Activated naive CD4-positive, alpha-beta T cell treated with anti-CD3 and anti-CD28 coated beads, Interleukin-2, amount 50 U/mL, for 24 hours (primary cell): Measurements from ENCODE around the gene GOLM1.
A peak's percentile ranks its signal among the peaks of the same experiment; 100 is the strongest.
"Not testable (repeated sequence)": the region's sequence is repeated elsewhere in the genome, so short reads cannot be mapped to it uniquely, and the experiment has no call there.

Experiments
- H3K27ac Mint-ChIP-seq: one replicate; pipeline ENCODE4 v1.8.0; 2021; ENCODE audit warnings: mild to moderate bottlenecking, mixed read lengths
- H3K27me3 Mint-ChIP-seq: one replicate; pipeline ENCODE4 v1.8.0; 2021; ENCODE audit warnings: mixed read lengths
- H3K36me3 Mint-ChIP-seq: one replicate; pipeline ENCODE4 v1.8.0; 2021; ENCODE audit warnings: mixed read lengths
- H3K4me1 Mint-ChIP-seq: one replicate; pipeline ENCODE4 v1.8.0; 2021; ENCODE audit warnings: mixed read lengths
- H3K4me3 Mint-ChIP-seq: one replicate; pipeline ENCODE4 v1.8.0; 2021; ENCODE audit warnings: mild to moderate bottlenecking, mixed read lengths
- H3K9me3 Mint-ChIP-seq: one replicate; pipeline ENCODE4 v1.8.0; 2021; ENCODE audit warnings: mixed read lengths

Gene GOLM1, protein sequence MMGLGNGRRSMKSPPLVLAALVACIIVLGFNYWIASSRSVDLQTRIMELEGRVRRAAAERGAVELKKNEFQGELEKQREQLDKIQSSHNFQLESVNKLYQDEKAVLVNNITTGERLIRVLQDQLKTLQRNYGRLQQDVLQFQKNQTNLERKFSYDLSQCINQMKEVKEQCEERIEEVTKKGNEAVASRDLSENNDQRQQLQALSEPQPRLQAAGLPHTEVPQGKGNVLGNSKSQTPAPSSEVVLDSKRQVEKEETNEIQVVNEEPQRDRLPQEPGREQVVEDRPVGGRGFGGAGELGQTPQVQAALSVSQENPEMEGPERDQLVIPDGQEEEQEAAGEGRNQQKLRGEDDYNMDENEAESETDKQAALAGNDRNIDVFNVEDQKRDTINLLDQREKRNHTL

DNA sequence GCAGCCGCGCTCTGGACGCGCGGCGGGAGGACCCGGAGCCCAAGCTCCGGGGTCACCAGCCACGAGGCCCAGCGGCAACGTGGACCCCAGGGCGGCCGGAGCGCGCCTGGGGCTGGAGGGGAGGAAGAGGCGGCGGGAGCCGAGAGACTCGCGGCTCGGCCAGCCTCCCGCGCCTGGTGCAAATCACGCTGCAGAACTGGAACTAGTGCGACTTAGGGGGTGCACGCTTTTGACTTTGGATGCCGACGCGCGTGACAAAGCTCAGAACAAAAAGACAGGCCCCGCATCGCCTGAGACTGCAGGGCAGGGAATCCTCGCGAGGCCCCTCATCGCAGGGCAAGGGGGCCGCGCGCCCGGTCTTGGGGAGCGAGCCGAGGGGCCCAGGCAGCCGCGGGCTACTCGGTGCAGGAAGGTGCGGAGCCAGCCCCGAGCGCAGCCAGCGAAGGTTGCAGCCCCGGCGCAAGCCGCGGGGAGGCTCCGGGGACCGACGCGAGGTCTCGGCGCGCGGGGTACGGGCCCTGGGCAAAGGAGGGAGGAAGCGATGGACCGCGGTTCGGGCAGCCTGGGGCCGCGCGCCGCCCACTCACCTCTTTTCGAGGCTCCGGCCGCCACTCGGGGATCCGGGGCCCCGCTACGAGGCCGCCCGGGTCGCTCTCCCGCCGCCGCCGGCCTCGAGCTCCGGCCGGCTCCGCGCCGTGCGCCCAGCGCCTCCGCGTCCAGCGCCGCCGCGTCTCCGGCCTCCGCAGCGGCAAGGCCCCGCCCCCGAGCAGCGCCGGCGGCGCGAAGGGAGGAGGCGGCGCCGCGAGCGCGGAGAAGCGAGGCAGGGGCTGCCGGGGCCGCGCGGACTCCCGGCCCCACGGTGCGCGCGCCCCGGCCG lies at the start of gene GOLM1:
TSS of gene GOLM1 (minus strand) at position 735 of the 877 bp plus-strand sequence. CDS start 20,238 bp downstream, outside the sequence.
- no peaks in the 10 kb centered on the region for H3K36me3 Mint-ChIP-seq
- peaks cover 39% of the 10 kb centered on the region for H3K27me3 Mint-ChIP-seq
- H3K4me3 Mint-ChIP-seq, result peak within 1 kb of the TSS; percentile 87
- no peaks in the 10 kb centered on the region for H3K9me3 Mint-ChIP-seq
- H3K4me1 Mint-ChIP-seq, result peaks cover 9% of the 10 kb centered on the region
- H3K27ac Mint-ChIP-seq, result no peak within 1 kb of the TSS

DNA sequence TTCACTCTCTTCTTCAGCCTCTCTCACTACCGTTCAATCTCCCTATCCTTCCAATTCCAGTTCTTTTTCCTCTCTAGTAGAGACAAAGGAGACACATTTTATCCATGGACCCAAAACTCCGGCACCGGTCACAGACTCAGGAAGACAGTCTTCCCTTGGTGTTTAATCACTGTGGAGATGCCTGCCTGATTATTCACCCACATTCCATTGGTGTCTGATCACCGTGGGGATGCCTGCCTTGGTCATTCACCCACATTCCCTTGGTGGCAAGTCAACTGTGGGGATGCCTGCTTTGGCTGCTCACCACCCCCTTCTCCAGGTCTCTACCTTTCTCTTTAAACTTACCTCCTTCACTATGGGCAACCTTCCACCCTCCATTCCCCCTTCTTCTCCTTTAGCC lies 47.3 kb upstream of the GOLM1 start:
- peaks cover 15% of the 10 kb centered on the region for H3K9me3 Mint-ChIP-seq
- H3K4me1 Mint-ChIP-seq, H3K27ac Mint-ChIP-seq: not testable (repeated sequence)

DNA sequence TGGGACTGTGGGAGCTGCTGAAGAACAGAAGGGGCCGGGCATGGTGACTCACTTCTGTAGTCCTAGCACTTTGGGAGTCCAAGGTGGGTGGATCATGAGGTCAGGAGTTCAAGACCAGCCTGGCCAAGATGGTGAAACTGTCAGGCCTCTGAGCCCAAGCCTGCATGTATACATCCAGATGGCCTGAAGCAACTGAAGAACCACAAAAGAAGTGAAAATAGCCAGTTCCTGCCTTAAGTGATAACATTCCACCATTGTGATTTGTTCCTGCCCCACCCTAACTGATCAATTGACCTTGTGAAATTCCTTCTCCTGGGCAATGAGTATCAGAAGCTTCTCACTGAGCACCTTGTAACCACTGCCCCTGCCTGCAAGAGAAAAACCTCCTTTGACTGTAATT lies 46.6 kb upstream of the GOLM1 start:
- not testable (repeated sequence) for H3K4me1 Mint-ChIP-seq, H3K4me3 Mint-ChIP-seq, H3K36me3 Mint-ChIP-seq, H3K27ac Mint-ChIP-seq, H3K27me3 Mint-ChIP-seq
- H3K9me3 Mint-ChIP-seq, result peaks cover 15% of the 10 kb centered on the region

More for the DNA sequence above, 47.3 kb upstream of the GOLM1 start:
- H3K27me3 Mint-ChIP-seq, H3K36me3 Mint-ChIP-seq, H3K4me3 Mint-ChIP-seq: not testable (repeated sequence)

DNA sequence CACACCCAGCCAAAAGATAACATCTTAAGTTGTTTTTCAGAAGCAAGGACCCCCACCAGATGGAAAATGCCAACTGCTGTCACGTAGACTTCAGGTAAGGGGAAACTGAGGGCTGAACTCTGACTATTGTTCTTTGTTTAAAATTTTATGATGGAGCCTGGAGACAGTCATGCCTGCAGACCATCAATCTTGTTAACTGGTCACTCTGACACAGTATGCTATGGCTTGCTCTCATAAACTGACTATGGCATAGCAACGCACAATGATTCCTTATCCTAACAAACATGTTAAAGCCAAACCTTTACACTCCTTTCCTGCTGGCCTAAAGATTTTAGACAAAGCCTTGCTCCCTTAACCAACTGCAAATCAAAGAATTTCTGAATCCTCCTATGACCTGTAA lies 43.6 kb upstream of the GOLM1 start:
- Mint-ChIP-seq H3K4me1 (no peaks in the 10 kb centered on the region), H3K27ac (no peak overlapping the region), H3K9me3 (peaks cover 10% of the 10 kb centered on the region), H3K27me3 (peaks cover 6% of the 10 kb centered on the region), H3K4me3 (no peak overlapping the region), H3K36me3 (no peaks in the 10 kb centered on the region)

DNA sequence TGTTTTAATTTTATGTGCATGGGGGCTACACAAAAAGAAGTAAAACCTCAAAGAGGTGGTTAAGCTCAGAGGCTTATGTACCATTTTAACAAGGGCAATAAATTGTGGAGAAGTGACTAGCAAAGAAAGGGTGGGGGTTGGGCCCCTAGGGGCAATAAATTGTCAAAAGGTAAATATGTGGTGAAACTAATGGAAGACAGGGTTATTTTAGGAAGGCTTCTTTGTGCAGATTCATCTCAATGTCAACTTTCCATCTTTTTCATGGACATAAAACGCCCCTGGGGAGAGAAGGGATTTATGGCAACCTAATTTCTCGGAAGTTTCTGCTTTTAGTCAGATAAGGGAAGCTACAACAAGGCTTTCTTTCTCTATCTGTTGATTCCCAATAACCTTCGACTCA lies 42.5 kb upstream of the GOLM1 start:
- no peaks in the 10 kb centered on the region for H3K4me1 Mint-ChIP-seq
- no peaks in the 10 kb centered on the region for H3K36me3 Mint-ChIP-seq
- H3K4me3 Mint-ChIP-seq, result no peak overlapping the region
- H3K27ac Mint-ChIP-seq, result no peak overlapping the region
- peaks cover 6% of the 10 kb centered on the region for H3K27me3 Mint-ChIP-seq
- peaks cover 5% of the 10 kb centered on the region for H3K9me3 Mint-ChIP-seq

DNA sequence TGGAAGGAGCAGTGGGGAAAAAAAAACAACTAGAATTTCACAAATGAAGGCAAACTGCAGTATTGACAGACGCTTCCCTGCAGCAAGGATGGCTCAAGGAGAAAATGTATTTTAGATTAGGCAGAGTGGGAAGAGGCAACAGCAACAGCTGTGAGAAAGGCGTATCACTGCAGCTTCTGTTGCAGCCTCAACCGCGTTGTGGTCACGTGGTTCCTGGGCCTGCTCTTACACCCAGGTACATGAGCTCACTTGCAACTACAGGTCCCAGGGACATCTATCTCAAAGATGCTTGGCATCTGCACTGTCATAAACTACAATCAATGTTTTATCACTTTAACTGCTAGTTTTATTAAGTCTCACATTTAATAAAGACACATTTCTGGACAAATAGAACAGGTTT lies 36.0 kb upstream of the GOLM1 start:
- Mint-ChIP-seq H3K36me3 (no peaks in the 10 kb centered on the region), H3K9me3 (no peaks in the 10 kb centered on the region), H3K4me3 (no peak overlapping the region), H3K27ac (no peak overlapping the region), H3K27me3 (peaks cover 5% of the 10 kb centered on the region), H3K4me1 (no peaks in the 10 kb centered on the region)

DNA sequence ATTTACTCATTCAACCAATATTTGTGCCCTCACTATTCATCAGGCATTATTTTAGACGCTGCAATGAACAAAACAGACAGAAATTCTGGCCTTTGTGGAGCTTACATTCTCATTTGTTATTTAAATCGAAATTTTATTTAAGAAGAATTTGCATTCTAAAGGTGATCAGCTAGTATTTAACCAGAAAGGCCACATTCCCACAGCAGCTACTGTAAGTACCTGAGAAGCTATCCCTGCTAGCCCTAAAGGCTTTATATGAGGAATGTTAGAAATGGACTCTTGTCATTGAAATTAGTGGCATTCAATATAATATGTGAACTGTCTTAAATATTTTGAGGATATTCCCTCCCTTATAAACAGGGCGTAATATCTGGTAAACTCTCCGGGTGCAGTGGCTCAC lies 35.0 kb upstream of the GOLM1 start:
- no peak overlapping the region for H3K27ac Mint-ChIP-seq
- no peaks in the 10 kb centered on the region for H3K4me1 Mint-ChIP-seq
- no peaks in the 10 kb centered on the region for H3K36me3 Mint-ChIP-seq
- H3K9me3 Mint-ChIP-seq, result no peaks in the 10 kb centered on the region
- H3K27me3 Mint-ChIP-seq, result peaks cover 1% of the 10 kb centered on the region
- no peak overlapping the region for H3K4me3 Mint-ChIP-seq

DNA sequence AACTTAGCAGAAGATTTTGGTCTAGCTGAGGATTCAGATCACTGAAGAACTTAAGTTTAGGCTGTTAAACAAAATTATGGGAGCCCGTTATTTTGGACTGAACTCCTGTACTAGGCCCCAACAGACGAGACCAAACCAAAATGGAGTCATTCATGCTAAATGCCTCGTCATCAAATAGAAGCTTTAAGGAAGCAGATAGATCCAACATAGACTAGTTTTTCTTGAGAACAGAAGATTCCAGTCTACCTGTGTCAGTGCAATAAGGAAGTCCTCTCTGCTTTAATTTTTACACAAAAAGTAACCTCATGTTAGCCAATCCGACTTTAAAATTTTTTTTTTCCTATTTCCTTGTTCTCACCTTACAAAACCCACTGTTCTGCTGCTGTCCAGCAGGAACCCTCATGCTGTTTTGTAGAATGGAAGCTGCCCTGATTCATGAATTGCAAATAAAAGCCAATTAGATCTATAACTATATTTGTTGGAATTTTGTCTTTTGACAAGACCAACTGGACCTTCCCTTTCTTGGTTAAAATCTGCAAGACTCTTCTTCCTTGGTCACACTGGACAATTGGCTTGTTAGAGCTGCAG lies 29.0 kb upstream of the GOLM1 start:
- Mint-ChIP-seq H3K9me3 (no peaks in the 10 kb centered on the region), H3K4me1 (no peaks in the 10 kb centered on the region), H3K36me3 (no peaks in the 10 kb centered on the region), H3K4me3 (no peak overlapping the region), H3K27ac (no peak overlapping the region), H3K27me3 (no peaks in the 10 kb centered on the region)

DNA sequence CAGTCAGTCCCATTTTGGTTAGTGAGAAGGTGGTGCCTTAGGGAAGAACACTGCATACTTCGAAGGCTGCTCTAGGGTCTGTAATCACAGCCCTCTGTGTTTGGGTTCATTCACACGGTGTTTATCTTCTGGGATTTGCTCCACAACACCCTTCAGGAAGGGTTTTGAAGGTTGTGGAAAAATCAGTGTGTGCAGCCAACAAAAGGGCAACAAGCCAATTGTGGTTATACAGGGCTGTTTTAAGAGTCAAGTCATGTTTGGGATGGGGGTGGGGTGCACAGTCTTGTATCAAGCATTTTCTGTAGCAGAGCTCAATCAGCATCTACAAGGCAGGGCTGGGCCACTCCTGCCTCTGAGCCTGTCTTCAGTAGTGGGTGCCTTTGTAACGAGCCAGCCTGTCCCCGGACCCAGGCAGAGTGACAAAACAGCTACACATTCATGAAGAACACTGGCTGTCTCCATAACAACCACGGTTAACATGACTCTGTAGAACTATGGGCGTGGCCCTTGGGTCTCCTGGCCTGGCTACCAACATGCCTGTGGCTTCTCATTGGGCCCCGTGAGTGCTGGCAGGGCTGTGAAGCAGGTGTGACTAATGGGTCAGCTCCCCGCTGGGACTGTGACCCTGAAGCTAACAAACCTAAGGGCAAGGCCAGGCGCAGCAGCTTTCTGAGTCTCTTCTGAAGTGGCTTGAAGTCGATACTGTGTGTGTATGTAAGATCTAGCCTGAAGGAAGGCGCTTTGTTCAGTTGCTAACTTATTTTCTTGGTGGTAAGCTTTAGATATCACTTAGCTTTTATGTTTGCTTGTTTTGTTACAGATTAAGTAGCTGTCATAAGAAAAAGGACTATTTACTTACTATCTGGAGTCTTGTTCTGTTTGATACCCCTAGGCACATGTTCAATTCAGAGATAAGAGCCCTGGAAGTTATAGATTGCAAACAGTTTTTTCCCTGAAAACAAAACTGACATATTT lies 27.9 kb upstream of the GOLM1 start:
- H3K27me3 Mint-ChIP-seq, result no peaks in the 10 kb centered on the region

DNA sequence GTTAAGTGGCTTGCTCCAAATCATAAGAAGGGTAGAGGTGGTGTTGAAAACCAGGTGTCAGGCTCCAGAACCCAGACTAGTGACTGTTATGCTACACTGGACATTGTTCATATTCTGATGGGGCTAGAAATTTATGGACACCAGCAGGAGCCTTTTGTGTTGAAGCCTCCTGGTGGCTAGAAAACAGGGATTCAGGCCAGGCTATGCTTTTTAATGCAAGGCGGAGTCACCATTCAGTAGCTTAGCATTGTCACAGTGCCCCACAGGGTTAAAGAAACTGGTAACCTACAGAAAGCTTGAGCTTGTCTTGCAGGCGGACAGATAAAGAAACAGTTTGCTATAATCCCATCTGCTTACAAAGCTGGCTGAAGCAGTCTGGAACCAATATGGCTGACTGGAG lies 23.0 kb upstream of the GOLM1 start:
- no peak overlapping the region for H3K4me3 Mint-ChIP-seq
- H3K4me1 Mint-ChIP-seq, result no peaks in the 10 kb centered on the region
- no peaks in the 10 kb centered on the region for H3K36me3 Mint-ChIP-seq
- H3K27ac Mint-ChIP-seq, result no peak overlapping the region
- H3K27me3 Mint-ChIP-seq, result peaks cover 2% of the 10 kb centered on the region
- no peaks in the 10 kb centered on the region for H3K9me3 Mint-ChIP-seq

More for the DNA sequence above, 27.9 kb upstream of the GOLM1 start:
- no peak overlapping the region for H3K4me3 Mint-ChIP-seq
- H3K36me3 Mint-ChIP-seq, result no peaks in the 10 kb centered on the region
- no peak overlapping the region for H3K27ac Mint-ChIP-seq
- no peaks in the 10 kb centered on the region for H3K9me3 Mint-ChIP-seq
- no peaks in the 10 kb centered on the region for H3K4me1 Mint-ChIP-seq

DNA sequence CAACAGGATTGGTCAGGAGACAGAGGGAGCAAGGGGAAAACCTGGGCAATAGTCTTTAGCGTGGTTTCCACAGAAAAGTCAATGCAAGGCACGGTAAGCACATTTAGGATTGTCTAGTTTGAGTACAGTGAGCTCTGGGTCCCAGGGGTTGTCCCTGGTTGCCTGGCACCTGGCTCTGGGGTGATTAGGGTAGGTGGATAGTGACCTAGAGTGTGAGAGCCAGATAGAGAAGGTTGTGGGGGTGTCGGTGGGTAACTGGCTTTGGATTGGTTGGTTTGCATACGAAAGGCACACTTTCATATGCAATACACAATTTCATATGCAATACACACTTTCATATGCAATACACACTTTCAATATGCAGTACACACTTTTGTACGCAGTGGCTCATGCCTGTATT lies 20.1 kb upstream of the GOLM1 start:
- Mint-ChIP-seq H3K9me3 (no peaks in the 10 kb centered on the region), H3K4me3 (no peak overlapping the region), H3K27ac (no peak overlapping the region), H3K4me1 (no peaks in the 10 kb centered on the region), H3K27me3 (peaks cover 2% of the 10 kb centered on the region), H3K36me3 (no peaks in the 10 kb centered on the region)

DNA sequence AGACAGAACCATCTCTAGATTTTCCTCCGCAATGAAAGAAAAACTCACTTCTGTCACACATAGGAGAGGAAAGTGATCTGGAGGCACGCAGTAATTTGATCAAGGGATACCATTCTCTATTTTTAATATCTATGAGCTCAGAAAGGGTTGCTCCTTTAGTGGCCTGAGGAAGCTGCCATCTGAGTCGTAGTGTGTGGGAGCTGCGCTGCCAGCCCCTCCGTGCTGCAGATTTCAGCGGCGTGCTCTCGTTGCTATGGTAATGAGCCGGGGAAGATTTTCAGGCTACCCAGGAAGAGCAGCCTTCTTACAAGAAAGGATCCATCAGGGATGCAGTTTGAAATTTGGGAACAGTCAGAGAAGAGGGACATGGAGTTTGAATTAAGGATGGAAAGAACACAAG lies 17.1 kb upstream of the GOLM1 start:
- H3K27me3 Mint-ChIP-seq, result peaks cover 2% of the 10 kb centered on the region
- H3K27ac Mint-ChIP-seq, result no peak overlapping the region
- no peak overlapping the region for H3K4me3 Mint-ChIP-seq
- no peaks in the 10 kb centered on the region for H3K9me3 Mint-ChIP-seq
- H3K36me3 Mint-ChIP-seq, result no peaks in the 10 kb centered on the region
- H3K4me1 Mint-ChIP-seq, result no peaks in the 10 kb centered on the region

DNA sequence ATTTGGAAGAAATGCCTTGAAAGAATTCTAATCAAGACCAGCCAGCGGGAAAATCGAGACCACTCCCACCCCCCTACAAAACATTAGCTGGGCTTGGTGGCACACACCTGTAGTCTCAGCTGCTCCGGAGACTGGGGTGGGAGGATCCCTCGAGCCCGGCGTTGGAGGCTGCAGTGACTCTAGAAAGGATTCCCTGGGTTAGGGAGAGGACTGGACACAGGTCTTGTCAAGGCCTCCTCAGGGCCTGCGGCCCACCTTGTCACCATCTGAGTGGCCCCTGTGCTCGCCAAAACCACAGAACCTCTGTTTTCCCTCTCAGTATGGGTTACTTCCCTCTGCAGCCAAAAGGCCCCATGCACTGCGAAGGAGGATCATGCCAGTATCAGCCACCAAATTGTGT lies 16.5 kb upstream of the GOLM1 start:
- H3K4me3 Mint-ChIP-seq, result no peak overlapping the region
- no peaks in the 10 kb centered on the region for H3K4me1 Mint-ChIP-seq
- H3K36me3 Mint-ChIP-seq, result no peaks in the 10 kb centered on the region

DNA sequence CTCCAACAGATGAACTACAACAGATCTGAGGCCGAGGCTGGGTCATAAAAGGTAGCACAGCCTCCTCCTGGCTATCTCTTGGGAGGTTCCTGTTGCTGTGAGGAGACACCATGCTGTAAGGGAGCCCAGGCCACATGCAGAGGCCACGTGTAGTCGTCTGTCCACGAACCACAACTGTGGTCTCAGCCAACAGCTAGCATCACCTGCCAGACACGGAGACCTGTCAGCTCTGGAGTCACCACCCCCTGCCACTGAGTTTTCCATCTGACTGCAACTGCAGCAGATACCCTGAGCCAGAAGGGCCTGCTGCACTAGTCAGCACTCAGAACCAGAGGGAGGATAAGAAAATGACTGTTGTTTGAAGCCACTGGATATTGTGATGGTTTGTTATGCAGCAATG lies 12.7 kb upstream of the GOLM1 start:
- Mint-ChIP-seq H3K27me3 (peaks cover 1% of the 10 kb centered on the region), H3K36me3 (no peaks in the 10 kb centered on the region), H3K27ac (no peak overlapping the region), H3K4me3 (no peak overlapping the region), H3K9me3 (no peaks in the 10 kb centered on the region), H3K4me1 (peaks cover 2% of the 10 kb centered on the region)

More for the DNA sequence above, 16.5 kb upstream of the GOLM1 start:
- Mint-ChIP-seq H3K9me3 (no peaks in the 10 kb centered on the region), H3K27ac (no peak overlapping the region), H3K27me3 (peaks cover 2% of the 10 kb centered on the region)

DNA sequence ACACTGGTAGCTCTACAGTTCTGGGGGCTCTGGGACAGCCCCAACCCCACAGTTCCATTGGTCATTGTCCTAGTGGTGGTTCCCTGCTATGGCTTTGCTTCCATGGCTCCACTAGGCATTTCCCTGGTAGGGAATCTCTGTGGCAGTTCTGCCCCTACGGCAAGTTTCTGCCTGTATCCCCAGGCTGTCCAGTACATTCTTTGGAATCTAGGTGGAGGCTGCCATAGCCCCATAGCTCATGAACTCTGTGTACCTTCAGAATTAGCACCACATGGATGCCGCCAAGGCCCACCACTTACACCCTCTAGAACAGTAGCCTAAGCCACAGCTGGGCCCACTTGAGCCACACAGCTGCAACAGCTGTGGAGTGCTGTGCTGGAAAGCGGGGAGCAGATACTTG lies 3.3 kb upstream of the GOLM1 start:
- H3K27ac Mint-ChIP-seq, result no peak overlapping the region
- H3K27me3 Mint-ChIP-seq, result peaks cover 30% of the 10 kb centered on the region
- peaks cover 15% of the 10 kb centered on the region for H3K4me1 Mint-ChIP-seq
- H3K36me3 Mint-ChIP-seq, result no peaks in the 10 kb centered on the region
- no peak overlapping the region for H3K4me3 Mint-ChIP-seq
- no peaks in the 10 kb centered on the region for H3K9me3 Mint-ChIP-seq
